A375 (cell line): ENCODE measurements around the gene HSF2BP. TPM values are rescaled to one million over a fixed set of nuclear protein-coding genes. Genes with fewer than 3 reads are reported as not detected.

Experiments
- small RNA-seq: library from RNA; depleted of rRNA; stranded (forward); fragments of <200 nt; gene quantifications from one replicate; pipeline ENCODE3, GENCODE V24; 2014
- total RNA-seq: library from RNA; depleted of rRNA; stranded (reverse); fragments of >200 nt; shearing (Covaris generic); gene quantifications from 2 replicates; pipeline ENCODE4 v1.2.3, GENCODE V29; 2014; rRNA removed

HSF2BP gene
- 1.3 and 2.4 TPM in 2 replicates for total RNA-seq

GRCh38 chr21:43659136-43660000, at the start of gene HSF2BP, which contains the start of gene RRP1B:
HSF2BP (minus strand) TSS chr21:43659488; CDS start chr21:43658096, 1,392 bp downstream.
RRP1B (plus strand) TSS chr21:43659560; CDS start chr21:43659665, 105 bp downstream.

Small RNA genes lying within 50 kb of the gene (small RNA-seq; reads per million reads assigned to genes)
- gene MIR6070: not detected

Other genes starting within 250 kb of the HSF2BP start
- 2.5 and 4.9 TPM in 2 replicates for gene SIK1, start 232.4 kb downstream of the HSF2BP start, total RNA-seq
- 24.9 and 25.3 TPM in 2 replicates for gene RRP1B, start 72 bp upstream of the HSF2BP start, total RNA-seq
- 80.3 and 93.8 TPM in 2 replicates for gene PDXK, start 59.6 kb upstream of the HSF2BP start, total RNA-seq
- gene CSTB, start 116.8 kb upstream of the HSF2BP start, total RNA-seq: 9.4 and 9.5 TPM in 2 replicates
- gene RRP1, start 130.1 kb upstream of the HSF2BP start, total RNA-seq: 25.7 and 29.3 TPM in 2 replicates
- gene AGPAT3, start 205.7 kb upstream of the HSF2BP start, total RNA-seq: 26.5 and 36.1 TPM in 2 replicates